Measurements from ENCODE around the gene RAB29.
"Not testable (repeated sequence)": the region's sequence is repeated elsewhere in the genome, so short reads cannot be mapped to it uniquely, and the experiment has no call there.

Gene RAB29, protein sequence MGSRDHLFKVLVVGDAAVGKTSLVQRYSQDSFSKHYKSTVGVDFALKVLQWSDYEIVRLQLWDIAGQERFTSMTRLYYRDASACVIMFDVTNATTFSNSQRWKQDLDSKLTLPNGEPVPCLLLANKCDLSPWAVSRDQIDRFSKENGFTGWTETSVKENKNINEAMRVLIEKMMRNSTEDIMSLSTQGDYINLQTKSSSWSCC

DNA sequence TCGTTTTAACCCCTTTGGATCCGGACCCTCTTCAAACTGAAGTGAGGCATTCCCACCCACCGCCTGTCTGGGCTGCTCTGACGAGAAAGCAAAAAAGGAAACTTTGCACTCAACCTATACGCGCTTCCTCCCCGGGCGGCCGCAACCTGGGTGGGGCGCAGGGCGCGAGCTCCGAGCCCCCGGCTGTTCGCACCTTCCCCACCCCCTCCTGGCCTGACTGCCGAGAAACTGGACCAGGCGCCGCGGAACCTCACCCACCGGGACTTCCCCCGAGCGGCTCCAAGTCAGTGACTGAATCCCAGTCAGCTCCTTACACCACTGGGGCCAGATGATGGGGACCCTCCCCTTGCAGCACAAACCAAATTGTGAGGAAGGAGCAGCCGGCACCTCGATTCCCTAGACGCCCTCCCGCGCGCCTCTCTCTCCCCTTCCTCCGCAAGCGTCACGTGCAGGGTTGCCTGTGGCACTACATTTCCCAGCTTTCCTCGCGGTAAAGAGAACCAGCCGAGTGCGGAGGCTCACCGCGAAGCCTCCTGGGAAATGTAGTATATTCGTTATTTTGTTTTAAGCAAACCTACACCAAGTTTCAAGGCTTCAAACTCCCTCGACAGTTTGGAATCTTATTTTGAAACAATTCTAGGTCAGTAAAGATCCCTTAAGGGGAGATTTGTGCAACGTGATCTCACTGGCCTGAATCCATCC lies at the start of gene RAB29:
RAB29 (minus strand) TSS at position 468 of the 702 bp plus-strand sequence. CDS start 526 bp downstream, outside the sequence.
- peak; percentile 79 to 83 for DNase-seq

DNA sequence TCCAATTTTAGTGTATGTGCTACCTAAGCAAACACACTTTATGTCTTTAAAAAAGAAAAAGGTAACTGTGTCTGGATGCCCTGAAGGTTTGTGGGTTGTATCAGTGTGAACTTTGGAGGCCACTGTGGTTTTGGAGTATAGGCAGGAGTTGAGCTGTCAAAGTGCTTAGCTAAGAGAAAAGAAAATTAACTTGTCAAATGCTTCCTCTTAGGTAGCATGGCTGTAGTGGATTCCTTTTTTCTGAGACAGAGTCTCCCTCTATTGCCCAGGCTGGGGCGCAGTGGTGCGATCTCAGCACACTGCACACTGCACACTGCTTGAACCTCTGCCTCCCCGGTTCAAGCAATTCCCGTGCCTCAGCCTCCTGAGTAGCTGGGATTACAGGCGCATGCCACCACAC lies 48.9 kb upstream of the RAB29 start:
- DNase-seq, result no peak

DNA sequence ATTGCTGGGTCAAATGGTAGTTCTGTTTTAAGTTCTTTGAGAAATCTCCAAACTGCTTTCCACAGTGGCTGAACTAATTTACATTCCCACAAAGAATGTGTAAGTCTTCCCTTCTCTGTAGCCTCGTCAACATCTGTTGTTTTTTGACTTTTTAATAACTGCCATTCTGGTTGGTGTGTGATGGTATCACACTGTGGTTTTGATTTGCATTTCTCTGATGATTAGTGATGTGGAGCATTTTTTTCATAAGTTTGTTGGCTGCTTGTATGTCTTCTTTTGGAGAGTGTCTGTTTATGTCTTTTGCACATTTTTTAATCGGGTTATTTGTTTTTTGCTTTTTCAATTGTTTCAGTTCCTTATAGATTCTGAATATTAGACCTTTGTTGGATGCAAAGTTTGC lies 48.0 kb upstream of the RAB29 start:
- not testable (repeated sequence) for DNase-seq

DNA sequence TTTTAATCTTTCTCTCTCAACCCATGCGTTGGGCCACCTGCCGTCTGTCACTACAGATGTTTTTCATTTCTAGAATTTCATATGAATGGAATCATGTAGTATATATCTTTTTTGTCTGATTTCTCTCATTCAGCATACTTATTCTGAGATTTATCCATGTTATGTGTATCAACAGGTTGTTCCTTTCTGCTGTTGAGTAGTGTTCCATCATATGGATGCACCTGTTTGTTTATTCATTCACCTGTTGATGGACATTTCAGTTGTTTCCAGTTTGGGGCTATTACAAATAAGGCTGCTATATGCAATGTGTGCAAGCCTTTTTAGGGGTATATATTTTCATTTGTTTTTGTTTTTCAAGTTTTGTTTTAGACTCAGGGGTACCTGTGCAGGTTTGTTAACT lies 47.1 kb upstream of the RAB29 start:
- no peak for DNase-seq

DNA sequence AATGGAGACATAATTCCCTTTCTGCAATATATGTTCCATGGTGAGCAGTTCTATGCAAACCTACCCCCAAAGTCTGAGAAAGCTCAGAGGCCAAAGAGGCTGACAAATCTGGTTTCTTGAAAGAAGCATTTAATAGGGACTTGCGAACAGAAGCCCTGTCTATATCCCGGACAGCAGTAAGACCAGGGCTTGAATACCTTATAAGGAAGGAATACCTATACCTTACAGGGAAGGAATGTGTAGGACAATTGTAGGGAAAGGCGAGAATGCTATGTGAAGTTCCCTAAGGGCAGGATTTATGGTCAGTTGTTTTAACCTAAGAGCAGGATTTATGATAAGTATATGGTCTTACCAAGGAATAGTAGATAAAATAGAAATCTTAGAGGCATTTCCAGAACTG lies 42.7 kb upstream of the RAB29 start:
- no peak for DNase-seq

DNA sequence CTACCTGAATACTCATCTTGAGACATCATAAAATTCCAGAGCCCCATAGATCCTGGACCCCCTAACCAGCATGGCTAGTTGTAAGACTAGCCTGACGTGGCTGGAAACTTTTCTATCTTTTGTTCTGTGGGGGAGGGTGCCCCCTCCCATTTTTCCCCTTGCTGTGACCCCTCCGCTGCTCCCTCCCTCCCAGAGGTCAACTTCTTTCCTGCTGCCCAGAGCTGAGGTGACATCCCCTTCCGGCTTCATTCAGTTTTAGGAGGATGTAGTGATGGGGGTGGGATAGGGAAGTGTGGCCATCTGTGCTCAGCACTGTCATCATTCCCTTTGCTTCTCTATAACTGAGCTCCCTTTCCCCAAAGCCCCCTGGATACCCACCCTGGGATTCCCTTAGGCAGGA lies 42.1 kb upstream of the RAB29 start:
- DNase-seq, result no peak

DNA sequence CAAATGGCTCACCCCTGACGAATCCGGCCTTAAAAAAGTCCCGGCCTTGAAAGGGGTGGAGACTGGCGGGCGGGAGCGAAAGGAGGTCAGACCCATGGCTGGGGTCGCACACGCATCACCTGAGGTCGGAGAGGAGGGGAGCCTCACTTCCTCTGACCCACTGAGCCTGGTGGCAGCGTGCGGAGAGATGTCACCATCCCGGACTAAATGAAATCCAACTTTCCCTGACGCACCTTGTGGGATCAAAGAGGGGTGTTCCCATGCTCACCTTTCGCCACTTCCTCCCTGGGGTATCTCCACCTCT lies 38.4 kb upstream of the RAB29 start:
- no peak for DNase-seq

DNA sequence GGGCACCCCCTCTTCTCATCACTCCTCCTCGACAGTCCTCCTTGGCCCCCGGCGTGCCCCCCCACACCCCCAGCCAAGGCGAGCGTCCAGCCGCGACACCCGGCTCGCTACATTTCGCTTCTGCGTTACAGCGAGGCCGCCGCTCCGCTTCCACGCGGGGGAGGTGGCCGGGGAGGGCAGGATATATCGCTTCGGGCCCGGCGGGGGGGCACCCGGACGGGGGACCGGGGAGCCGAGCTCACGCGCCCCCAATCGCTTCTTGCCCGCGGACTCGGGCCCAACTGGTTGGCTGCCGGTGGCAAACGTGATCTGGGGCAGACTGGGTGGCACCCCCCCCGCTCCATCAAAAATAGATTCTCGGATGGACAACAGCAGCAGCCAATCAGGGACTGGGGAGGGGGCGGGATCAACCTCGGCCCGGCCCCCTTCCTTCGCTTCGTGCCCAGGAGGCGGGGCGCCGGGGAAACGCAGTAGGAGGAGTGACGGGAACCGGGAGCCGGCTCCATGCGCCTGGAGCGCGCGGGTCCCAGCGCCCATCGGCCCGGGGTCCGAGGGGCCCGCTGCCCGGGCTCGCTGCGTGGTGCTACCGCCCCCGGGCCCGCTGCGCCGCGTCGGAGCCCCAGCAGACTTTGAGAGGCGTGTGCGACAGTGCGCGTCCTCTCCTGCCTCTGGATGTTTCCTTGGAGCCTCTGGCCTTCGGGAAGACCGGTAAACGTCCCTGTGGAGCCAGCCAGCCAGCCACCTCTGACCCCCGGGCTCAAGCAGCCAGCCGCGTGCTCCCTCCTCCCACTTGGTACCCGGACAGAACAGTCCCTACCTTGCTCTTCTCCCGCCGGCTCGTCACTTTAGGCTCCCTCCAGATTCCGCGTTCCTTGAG lies 37.8 kb upstream of the RAB29 start, which contains the start of gene SLC41A1:
SLC41A1 (minus strand) TSS at position 321 of the 877 bp plus-strand sequence. CDS start 2,757 bp downstream, outside the sequence.
- peak; percentile 89 for DNase-seq

DNA sequence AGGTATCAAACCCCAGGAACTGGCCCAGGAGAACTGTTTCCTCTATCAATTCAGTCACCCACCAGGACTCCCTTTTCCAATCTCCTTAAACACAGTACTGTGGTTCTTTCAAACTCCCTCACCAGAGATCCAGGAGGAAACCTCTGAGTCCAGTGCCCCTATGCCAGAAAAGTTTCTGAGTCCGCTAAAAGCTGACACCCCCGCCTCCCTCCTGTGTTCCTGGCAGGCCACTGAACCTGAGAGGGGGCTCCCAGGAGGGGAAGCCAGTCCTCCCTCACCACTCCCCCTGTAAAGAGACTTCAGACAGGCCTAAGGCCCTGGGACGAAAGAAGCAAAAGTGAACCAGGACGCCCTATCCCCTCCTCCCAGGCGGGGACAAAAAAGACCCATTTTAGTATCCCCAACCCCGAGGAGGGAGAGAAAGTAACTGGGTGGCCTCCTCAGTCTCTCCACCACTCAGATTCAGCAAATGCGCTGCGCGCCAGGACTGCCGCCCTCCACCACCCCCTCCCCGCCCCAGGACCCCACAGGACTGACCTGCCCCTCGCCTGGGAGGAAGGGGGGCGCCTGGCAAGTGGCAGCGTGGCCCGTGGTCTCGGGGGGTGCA lies 37.1 kb upstream of the RAB29 start:
- DNase-seq, result no peak

DNA sequence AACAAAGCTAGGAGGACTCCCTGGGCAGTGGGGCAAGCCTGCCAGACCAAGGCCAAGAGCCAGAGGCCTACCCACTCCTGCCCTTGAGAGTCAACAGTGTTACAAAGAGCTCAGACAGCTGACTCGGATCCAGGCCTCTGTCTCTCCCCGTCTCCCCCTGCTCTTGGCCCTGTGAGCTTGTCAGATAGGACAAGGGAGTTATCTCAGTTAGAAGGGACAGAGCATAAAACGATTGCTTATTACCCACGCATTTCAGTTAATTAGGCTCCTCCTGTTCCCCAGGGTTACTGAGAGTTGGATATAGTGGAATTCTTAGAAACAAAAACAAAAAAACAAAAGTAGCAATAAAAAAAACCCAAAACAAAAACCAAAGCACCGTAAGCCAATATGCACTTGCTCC lies 36.4 kb upstream of the RAB29 start:
- no peak for DNase-seq

DNA sequence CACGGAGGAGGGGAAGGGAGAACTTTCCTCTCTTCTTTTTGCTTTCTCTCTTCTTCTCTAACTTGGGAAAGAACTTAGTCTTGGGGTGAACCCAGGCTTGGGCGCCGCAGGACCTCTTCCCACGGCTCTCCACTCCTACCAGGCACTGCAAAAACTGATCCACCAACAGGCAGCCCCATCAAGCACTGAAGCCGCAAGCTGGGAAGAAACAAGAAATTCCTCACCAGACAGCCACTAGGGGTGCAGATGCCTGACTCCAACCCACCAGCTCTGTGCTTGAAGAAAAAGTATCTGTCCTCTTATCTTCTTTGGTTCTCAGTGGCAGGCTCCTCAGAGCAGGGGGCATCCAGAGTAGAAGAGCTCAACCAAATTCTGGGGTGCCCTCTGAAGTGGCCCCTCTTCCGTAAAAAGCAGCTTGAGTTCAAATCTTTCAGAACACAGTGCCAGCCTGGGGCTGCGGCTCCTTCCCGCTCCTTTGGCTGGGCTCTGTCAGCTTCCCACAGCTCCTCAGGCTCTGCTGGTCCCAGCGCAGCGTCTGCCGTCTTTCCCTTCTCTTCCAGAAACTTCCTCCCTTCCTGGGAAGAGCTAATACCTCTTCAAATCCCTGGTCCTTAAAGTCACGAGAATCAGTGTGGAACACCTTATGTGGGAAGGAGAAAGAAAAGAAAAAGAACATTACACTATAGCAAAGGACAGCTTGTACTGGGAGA lies 35.3 kb upstream of the RAB29 start:
- DNase-seq, result no peak

DNA sequence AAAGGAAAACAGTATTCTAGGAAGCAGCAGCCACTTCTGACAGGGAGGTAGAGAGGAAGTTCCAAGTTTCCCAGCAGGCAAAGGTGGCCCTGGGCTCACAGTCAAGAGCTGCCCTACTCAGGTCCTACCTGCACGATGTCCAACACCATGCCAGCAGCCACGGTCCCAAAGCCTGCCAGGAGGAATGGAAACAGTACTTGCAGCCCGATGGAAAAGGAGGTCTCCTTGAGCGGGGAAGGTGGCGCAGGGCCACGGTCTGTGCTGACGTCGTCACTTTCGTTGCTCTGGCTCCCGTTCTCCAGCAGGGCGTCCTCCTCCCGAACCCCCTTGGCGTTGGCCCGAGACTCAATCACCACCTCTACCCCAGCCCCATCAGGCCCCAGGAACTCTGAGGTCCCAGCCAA lies 34.7 kb upstream of the RAB29 start:
- no peak for DNase-seq

DNA sequence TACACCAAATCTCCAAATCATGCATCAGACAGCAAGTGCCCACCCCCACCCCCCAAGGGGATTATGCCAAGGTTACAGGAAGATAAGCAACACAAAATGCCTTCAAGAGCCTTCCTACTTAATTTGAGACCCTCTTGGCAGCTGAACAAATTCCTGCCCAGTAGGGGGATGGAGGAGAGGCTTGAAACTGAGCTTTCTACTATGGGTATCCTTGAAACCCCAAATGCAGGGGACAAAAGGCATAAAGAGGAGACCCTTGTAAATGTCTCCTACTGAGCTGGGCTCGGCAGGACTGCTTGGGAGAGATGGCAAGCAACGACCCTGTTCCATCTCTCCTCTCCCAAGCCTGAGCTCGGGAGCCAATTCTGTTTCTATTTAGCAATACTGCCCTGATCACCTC lies 34.2 kb upstream of the RAB29 start:
- no peak for DNase-seq

DNA sequence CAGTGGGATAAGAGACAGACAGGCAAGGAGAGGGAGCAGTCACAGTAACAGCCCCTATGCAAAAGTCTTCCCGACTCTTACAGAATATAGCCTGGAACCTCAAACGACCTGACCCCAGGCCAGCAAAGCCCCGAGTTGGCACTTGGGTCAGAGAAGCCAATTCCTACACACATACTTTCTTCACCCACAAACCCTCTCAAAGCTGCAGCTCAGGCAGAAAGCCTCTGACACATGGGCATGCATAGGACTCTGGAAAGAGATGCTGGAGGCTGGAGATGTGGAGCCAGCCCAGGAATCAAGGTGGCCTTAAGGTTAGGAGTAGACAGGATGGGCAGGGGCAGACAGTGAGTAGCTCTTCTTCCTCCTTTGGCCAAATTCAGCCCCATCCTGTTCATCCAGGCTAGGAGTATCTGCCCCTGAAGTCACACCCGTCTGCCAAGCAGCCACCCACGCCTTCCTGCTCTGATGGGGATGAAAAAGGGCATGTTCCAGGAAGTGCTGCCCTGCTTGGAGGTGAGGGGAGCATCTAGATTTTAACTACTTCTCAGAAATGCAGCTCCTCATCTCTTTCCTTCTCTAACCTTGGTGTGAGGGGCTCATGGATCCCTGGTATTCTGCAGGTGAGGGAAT lies 29.9 kb upstream of the RAB29 start:
- peak; percentile 44 to 46 for DNase-seq

DNA sequence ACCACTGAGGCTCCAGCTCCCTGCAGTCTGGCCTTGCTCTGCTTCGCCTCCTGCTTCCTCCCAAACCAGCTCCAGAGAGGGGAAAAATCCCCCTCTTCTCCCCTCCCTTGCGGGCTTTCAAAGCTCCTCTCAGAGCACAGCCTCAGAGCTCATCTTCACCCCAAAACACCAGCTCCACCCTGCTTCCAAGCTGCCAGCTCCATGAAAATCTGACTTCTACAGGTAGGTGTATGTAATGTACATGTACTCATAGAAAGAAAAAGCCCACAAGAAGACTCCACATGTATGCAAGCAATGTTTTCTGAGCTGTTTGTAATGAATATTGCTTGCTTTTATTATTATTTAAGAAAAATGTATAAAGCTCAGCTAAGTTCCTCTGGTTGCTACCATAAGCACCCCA lies 29.3 kb upstream of the RAB29 start:
- no peak for DNase-seq

DNA sequence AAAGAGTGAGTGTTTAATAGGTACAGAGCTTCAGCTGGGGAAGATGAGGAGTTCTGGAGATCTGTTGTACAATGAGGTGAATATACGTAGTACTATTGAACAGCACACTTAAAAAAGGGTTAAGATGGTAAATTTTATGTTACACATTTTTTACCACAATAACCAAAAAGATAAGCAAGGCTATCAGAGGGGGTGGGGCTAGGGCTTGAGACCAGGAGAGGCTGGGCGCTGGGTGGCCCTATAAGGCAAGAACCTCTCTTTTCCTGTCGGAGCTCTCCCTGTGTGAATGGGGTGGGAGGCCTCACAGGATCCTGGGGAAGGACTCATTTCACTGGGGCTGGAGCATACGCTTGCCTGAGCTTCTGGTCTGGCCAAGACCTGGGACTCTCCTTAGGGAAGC lies 28.7 kb upstream of the RAB29 start:
- DNase-seq, result no peak

DNA sequence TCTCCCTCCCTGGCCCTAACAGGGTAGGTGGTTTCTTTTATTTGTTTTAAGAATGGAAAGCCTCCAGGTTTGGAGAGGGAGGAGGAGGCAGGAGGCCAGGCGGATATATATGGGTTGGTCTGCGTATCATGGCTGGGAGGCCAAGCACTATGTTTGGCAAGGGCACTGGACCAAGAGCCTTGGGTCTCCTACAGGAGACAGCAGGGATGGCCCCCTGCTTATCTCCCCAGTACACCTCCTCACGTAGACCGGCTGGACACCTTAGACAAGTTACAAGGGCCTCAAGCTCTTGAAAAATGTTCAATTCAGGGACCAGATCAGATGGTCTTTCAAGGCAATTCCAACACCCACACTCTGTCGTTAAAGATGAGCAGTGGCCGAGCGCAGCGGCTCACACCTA lies 26.8 kb upstream of the RAB29 start:
- DNase-seq, result no peak

DNA sequence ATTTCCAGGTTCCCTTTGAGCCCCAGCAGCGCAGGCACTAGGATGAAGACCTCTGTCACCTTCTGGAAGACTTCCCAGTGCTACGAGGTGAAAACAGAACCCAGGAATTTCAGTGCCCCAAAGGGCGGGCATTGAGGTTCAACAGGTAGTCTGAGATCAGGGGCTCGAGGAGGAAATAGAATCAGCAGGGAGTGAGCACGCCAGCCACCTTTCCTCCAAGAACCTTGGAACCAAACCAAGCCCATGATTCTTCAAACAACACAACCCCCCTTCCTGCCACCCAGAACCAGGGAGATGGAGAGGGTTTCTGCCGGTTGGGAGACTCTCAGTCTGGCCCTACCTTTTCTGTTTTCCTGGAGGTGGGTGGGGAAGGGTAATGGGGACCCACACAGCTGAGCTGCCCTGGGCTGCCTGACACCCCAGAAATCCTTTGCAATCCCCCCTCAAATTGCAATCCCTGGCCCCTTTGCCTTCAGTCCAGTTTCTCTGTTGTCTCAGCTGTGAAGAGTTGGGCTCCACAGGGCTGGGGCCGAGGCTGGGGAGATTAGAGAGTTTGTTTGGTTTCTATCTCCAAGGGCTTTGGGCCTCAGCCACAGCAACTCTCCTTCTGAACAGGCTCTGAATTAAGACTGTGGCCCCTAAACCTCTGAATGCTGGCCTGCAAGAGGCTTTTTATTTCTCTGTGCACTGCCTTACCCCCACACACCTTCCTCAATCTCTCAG lies 25.9 kb upstream of the RAB29 start:
- no peak for DNase-seq

DNA sequence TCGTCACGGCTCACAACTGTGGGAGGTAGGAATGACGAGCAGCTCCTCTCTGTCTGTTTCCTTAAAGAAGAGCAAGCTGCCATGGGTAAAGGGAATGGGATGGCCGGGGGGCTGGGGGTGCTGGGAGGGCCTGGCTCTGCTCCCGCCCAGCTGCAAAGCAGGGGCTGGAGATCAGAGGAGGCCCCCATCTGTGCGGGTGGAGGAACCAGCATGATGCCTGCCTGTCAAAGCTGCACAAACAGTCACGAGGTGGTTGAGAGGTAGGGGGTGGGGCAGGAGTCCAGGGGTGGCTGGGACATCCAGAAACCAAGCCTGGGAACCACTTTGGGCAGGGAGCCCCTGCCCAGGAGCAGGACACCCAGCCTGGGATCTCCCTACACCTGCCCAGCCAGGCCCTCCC lies 25.1 kb upstream of the RAB29 start:
- DNase-seq, result no peak

DNA sequence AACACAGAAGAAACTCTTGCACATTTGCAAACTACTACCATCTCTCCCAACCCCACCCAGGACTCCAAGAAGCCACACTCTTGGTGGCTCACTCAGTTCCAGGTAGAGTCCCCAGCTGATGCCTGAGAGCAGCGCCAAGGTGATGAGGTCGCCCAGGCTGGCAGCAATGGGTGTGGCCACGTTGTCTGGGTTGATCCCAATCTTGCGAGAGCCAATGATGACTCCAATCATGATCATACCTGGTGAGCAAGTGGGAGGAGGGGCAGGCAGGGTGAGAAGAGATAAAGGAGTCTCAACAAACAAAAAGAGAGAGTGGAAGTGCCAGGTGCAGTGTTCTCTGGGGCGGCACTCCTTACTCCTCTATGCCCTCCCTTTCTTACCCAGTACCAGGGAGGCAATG lies 23.3 kb upstream of the RAB29 start:
- no peak for DNase-seq

DNA sequence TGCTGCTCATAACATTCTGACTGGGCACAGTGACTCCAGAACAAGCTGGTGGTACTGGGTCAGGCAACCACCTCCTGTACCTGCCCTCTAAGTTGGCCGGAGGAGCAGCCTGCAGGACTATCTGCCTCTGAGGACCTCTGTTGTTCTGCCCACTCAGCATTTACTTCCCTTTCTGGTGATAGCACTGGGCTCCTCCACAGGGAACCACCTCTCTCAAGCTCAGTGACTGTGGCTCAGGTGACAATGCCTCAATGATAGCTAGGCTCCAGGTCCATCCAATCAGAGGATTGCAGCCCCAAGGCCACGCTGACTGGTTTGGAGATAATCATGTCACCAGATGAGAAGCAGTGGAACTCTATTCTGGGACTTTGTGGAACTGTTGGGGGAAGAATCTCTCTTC lies 21.9 kb upstream of the RAB29 start:
- DNase-seq, result no peak
